ENCODE measurements around the gene TDP1.

DNA sequence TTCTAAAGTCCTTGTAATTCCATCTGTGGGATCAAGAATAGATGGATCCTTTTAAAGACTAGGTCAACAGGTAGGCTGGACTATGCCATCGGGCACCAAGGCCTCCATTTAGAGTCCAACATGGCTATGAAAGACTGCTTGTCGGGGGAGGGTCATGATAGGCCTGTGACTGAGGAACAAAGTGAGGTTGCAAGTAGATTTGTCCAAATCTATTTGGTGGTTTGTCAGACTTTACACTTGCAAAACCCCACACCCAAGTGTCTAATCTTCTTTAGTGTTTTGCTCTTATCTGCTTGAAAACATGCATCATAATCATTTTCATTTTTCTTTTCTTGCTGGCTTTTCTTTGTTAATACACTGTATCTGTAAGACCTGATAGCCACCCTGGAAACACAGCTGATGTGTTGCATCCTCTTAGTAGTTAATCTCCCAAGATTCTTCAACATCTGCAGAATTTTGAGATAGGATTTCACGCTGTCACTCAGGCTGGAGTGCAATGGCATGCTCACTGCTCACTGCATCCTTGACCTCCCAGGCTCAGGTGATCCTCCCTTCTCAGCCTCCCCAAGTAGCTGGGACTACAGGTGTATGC lies 50.3 kb downstream of the TDP1 start:
- no peak for TF ChIP-seq CTCF (IDR thresholded peaks at IDR 0.05)
- no peak for TF ChIP-seq POLR2A (IDR thresholded peaks at IDR 0.05)
